NCI-H1092 (cell line): ENCODE measurements around the gene SUCNR1.
"Not testable (repeated sequence)": the region's sequence is repeated elsewhere in the genome, so short reads cannot be mapped to it uniquely, and the experiment has no call there.

ENCODE experiments used
- DNase-seq: peaks from one replicate; lab custom pipeline; 2025; lab: John Stamatoyannopoulos, UW

SUCNR1 gene

DNA sequence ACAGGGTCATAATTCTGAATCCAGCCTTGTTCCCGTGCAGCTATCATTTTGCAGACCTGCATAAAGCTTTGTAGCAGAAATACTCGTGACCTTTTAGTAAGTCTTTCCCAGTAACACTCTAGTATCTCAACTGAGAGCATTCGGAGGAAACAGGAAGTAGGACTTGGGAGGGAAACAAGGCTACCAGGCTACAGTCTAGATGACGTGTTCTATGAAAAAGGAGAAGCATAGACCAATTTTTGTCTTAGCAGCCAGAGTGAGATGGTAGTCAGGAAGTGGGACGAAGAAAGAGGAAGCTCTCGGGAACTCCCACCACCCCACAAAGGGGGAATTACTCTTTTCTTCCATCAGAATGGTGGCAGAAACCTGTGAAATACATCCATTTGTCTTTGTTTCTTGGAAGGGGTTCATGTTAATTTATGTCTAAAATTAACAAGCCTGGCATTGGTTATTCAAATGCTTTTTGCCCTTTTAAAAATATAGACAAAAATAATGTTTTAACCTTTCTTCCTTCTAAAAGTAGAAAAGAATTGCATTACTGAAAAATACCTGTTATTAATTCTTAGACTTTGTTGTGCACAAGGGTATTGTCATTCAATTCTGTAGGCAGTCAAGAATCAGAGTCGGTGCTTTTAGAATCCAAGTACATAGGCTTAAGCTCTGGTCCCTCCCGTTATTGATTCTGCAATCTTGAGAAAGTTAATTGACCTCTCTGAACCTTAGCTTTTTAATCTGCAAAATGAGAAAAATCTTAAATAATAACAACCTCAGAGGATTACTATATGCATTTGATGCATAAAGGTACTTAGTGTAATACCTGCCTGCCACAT is 1.6 kb upstream of the SUCNR1 start:
- no peak for DNase-seq

DNA sequence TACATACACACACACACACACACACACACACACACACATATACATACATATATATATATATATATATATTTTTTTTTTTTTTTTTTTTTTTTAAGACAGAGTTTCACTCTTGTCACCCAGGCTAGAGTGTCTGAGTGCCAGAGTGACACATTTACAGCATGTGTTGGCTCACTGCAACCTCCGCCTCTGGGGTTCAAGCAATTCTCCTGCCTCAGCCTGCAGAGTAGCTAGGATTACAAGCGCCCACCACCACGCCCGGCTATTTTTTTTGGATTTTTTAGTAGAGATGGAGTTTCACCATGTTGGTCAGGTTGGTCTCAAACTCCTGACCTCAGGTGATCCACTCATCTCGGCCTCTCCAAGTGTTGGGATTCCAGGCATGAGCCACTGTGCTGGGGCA is 636 bp downstream of the SUCNR1 start:
- not testable (repeated sequence) for DNase-seq

DNA sequence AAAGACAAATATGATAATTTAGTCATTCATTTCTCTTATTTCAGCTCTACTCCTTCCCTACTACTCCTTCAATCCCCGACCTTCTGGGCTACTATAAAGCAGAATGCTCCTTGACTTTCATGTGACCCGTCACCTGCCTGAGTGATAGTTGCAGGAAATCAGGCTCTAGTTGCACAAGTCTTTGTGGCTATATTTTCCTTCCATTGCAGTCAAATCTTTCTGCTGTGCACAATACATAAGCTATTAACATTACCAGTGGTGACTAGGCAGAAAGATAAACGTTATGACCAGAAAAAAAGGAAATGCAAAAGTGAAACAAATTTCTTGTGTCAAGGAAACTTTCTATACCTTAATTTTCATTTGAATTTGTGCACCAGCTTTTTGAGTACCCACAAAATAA is 2.3 kb downstream of the SUCNR1 start:
- no peak for DNase-seq

DNA sequence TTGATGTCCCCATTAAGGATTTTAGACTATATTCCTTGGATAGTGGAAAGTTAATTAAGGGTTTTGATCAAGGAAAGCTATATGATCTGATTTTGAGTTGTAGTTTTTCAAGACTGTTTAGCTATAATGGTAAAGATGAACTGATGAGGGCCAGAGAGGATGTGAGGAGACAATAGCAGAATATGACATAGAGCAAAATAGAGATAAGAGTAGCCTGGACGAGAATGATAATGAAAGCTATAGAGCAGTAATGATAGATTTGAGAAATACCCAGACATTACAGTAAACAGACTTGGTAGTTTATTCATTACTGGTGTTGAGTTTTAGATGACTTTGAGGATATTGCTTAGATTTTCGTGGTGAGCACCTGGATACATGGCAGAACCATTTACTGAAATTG is 3.8 kb downstream of the SUCNR1 start:
- no peak for DNase-seq

DNA sequence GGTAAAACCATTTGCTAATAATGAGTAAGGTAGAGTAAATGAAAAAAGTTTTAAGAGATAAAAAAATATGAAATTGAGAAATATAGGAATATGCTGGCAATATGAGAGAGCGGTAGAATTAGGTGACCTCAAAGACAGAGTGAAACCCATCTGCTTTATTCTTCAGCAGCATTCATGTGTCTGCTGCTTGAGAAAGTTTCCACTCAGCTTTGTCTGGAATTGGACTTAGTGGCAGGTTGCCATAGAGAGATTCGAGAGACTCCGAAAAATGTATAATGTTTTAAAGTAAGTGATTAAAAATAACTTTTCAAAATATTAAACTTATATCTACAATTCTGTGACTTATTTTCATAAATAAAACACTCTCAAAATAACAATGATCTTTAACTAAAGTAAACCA is 5.0 kb downstream of the SUCNR1 start:
- no peak for DNase-seq

DNA sequence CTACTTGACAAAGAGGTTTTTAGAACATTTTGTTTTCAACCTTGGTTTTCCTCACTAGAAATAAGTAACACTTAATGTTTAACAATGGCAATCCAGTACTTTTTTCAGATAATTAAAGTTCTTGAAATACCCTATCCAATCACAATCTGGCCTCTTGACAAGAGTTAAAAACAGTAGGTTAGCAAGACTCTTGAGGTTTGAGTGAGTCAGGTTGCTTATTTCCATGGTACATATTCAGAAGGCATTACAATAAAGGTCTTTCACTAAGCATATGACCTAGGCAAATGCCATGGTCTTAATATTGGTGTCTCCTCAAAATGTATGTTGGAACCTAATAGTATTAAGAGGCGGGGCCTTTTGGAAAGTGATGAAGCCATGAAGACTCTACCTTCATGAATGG is 5.6 kb downstream of the SUCNR1 start:
- DNase-seq: no peak

DNA sequence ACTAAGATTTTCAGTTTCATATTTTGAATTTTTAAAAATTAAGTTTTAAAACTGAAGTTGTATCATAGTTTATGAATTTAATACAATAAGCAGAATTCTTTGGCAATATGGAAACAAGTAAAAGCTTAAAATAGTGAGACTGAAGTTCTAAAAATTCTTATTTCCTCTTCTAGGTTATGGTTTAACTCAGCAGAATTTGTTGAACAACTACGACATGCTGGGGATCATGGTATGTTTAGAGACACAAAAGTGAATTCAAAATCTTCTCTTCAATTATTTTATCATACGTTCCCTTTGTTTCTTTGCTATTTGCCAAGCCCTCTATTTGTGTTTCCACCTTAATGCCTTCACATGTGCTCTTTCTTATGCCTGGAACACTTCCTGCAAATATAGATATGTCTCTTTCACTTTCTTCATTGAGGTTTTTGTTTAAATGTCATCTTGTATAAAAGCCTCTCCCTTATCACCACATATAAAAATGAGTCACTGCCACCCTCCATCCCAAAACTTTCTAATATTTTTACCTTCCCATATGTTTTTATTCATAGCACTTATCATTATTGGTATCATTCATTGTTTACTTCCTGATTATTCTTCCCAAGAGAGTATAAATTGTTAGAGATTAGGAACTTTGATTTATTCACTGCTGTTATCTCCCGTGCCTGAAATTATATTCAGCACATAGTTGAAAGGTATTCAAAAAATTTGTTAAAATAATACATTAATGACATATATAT is 6.4 kb downstream of the SUCNR1 start:
- no peak for DNase-seq

DNA sequence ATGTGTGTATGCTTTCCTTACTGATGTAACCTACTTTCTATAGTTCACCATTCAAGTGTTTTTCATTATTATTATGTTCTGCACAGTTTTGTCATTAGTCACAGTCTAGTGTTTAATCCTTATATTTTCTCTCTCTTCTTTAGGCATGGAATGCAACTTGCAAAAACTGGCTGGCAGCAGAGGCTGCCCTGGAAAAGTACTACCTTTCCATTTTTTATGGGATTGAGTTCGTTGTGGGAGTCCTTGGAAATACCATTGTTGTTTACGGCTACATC is 6.9 kb downstream of the SUCNR1 start:
- no peak for DNase-seq

DNA sequence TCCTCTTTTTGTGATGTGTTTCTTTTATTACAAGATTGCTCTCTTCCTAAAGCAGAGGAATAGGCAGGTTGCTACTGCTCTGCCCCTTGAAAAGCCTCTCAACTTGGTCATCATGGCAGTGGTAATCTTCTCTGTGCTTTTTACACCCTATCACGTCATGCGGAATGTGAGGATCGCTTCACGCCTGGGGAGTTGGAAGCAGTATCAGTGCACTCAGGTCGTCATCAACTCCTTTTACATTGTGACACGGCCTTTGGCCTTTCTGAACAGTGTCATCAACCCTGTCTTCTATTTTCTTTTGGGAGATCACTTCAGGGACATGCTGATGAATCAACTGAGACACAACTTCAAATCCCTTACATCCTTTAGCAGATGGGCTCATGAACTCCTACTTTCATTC is 7.7 kb downstream of the SUCNR1 start:
- DNase-seq: no peak

DNA sequence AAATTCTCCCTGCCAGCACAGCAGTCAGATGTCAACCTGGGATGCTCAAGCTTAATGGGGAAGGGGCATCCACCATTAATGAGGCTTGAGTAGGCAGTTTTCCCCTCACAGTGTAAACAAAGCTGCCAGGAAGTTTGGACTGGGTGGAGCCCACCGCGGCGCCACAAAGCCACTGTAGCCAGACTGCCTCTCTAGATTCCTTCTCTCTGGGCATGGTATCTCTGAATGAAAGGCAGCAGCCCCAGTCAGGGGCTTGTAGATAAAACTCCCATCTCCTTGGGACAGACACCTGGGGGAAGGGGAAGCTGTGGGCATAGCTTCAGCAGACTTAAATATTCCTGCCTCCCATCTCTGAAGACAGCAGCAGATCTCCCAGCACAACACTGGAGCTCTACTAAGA is 12.0 kb downstream of the SUCNR1 start:
- not testable (repeated sequence) for DNase-seq

DNA sequence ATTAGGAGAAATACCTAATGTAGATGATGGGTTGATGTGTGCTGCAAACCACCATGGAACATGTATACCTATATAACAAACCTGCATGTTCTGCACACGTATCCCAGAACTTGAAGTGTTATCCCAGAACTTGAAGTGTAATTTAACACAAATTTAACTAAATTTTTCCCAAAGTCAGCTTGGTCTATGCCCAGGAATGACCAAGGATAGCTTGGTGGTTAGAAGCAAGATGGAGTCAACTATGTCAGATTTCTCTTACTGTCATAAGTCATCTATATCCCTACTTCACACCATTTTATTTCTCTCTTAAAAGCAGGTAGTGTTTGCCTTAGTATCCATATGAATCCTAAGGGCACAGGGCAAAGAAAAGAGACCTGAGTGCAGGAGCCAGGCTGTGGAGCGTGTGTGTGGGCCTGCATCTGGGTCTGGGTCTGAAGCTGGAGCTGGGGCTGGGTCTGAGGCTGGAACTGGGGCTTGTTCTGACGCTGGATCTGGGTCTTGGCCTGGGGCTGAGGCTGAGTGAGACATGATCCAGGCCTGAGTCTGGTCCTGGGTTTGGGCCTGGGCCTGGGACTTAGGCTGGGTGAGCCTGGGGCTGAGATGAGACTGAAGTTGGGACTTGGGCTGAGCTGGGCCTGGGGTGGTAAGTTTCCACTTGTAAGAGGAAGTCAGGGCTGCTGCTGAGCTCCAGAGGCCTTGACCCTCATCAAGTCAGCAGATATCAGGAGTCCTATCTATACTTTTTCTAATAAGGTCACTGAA is 14.2 kb downstream of the SUCNR1 start:
- DNase-seq: not testable (repeated sequence)

DNA sequence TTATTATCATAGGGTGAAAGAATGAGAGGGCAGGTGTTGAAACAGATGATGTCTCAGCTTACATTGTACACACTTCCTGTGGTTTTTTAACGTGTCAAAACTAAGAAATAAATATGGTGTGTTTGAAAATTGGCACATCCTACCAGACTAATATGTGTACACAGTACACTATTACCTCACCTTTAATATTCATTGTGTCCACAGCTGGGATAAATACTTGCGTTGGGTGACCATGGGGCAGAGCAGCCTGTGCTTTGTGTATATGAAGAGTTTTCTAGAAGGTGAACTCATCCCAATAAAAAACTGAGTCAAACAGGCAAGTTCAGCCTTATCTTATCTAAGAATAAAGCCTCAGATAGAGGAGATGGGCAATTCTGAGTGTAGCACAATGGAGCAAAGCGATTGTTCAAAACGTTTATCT is 17.3 kb downstream of the SUCNR1 start:
- peak; percentile 50 for DNase-seq

DNA sequence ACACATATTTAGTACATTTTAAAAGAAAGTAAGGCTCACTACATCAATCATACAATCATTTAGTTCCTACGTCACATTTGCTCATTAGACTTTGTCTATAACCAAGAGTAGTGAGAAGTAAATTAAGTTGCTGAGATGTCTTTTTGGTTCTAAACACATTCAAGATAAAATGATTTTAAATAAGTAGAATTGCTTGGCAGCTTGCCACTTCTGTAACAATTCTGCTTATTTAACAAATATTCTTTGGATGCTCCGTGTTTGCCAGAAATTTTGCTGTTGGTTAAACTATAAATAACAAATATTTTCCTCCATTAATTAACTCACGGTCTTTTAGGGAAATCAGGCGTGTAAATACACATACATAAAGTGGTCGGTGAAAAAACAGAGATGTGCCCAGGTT is 18.3 kb downstream of the SUCNR1 start:
- DNase-seq: no peak

DNA sequence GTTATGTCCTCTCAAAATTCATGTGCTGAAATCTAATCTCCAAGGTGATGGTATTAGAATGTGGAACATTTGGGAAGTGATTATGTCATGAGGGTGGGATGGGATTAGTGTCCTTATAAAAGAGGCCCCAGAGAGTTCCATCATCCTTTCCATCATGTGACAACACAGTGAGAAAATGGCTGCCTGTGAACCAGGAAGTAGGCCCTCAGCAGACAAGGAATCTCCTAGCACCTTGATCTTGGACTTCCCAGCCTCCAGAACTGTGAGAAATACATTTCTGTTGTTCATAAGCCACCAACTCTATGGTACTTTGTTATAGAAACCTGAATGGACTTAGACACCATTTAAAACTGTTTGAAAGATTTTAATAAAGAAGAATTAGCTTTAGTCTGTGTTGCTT is 20.8 kb downstream of the SUCNR1 start:
- no peak for DNase-seq

DNA sequence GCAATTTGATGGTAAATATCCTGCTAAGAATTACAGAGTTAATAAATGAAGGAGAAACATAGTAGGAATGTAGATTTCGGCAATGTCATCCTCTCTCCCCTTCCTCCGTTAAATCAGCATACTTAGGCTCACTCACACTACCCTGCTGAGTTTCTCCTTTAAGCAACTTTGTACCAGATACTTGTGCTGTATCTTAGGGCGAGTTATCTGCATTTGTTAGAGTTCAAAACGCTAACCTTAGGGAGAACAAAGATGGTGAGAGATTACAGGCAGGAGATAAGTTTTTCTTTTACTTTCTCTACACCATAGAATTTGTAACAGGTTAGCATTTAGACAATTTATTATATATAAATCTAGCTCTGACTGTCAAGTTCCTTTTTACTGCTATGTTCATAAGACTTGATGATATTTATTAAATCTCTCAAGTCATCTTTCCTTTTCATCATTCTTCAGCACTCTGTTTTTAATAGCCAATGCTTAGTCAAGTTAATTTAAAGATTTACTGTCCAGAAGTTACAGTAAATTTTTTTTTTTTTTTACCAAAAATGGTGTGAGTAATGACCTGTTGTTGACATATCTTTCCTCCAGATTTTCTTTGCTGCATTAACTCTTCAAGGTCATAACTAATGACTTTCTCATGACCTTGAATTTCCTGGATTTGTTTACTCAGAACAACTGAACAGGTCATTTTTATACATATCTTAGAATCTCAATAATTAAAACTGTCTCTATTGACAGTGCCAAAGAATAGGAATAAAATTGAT is 22.2 kb downstream of the SUCNR1 start:
- no peak for DNase-seq

DNA sequence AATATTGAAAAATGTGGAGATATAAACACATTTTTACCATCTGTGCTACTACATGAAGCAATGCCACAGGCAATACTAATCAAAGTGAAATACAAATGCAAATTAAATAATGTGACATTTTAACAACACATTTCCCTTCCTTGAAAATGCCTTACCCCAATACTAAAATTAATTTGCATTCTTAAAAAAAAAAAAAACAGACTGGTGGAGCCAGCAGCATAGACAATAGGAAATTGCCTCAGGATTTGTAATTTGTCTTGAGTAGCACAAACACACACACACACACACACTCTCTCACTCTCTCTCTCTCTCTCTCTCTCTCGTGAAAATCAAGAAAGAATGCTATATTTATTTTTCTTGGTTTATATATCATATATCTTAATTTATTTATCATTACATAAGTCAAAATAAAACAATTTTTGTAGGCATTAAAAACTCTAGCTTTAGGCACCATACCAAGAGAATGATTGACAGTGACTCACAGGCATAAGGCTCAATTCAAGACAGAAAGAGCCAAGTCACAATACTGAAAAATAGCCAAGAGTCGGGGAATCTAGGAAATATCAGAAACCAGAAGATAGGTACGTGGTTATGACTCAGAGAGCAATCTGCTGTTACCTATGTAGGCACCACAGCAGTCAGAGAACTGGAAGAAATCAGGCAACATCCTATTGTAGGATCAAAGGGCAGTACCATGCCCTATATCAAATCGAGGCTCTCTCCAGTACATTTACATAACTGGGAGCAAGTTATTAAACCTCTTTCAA is 23.0 kb downstream of the SUCNR1 start:
- no peak for DNase-seq

DNA sequence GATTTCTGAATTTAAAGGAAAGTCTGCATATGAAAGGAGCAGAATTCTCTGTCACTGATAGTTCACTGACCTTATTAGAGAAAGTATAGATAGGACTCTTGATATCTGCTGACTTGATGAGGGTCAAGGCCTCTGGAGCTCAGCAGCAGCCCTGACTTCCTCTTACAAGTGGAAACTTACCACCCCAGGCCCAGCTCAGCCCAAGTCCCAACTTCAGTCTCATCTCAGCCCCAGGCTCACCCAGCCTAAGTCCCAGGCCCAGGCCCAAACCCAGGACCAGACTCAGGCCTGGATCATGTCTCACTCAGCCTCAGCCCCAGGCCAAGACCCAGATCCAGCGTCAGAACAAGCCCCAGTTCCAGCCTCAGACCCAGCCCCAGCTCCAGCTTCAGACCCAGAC is 24.7 kb downstream of the SUCNR1 start:
- DNase-seq: not testable (repeated sequence)

DNA sequence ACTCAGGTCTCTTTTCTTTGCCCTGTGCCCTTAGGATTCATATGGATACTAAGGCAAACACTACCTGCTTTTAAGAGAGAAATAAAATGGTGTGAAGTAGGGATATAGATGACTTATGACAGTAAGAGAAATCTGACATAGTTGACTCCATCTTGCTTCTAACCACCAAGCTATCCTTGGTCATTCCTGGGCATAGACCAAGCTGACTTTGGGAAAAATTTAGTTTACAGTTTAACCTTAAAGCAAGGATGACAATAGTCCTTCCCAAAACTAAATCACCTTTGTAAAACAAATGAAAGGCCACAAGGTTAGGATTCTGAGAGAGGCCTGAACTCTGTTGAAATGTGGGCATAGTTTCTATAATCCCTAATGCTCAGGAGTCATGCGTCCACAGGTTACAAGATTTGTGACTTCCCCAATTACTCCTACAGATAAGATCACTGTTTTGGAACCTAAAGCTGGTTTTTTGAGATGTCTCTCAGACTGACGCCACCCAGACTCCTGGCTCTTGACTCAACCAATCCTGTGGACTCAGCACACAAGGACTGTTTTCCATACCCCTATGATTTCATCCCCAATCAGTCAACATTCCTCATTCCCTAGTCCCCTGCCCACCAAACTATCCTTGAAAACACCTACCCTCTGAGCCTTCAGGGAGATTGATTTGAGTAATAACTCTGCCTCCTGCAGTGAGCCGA is 25.3 kb downstream of the SUCNR1 start:
- DNase-seq: not testable (repeated sequence)

DNA sequence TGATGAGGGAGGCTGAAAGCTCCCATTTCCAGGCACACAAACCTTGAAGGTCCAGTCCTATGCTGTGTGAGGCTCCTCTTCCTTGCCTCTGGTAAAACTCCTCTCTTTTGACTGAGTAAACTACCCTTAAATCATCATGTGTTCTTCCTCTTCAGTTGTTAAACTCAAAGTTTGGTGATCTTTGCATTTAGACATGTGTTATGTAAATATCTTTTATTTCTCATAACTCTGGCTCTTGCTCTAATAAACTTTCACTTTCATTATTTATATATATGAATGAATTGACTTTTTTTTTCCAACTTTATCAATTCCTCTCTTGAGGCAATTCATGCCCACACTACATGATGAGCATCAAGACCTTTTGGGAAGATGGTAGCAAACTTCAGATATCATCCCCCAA is 26.6 kb downstream of the SUCNR1 start:
- DNase-seq: no peak

DNA sequence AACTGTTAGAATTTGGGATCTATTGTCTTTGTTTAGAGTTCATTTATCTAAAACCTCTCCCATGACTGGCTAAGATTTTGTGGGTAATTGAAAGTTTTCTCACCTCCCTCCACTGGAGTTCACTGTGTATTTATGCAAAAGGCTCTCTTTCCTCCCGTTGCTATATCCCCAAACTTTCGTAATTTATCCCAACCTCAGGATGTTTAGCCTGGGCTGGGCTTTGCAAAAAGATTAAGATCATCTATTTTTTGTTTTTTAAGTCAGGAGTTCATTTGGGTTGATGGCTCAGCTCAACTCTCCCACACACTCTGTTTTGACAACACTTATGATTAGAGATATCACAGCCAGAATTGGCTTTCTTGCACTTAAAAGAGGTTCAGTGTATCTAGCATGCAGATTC is 27.0 kb downstream of the SUCNR1 start:
- DNase-seq: no peak
